H9 (cell line): ENCODE results near the gene PACS1. TPM values are rescaled to one million over a fixed set of nuclear protein-coding genes. Genes with fewer than 3 reads are reported as not detected.

ENCODE experiments used
- DNase-seq: peaks from one replicate; pipeline ENCODE4 v3.0.0-alpha.2; 2017
- H2AFZ ChIP-seq: one replicate; pipeline ENCODE4 v1.6.1; 2013; ENCODE audit warnings: mild to moderate bottlenecking, low read length, control low read depth, moderate library complexity
- H2AK5ac ChIP-seq: 2 replicates; pipeline ENCODE4 v1.6.1; 2013; ENCODE audit warnings: low read length, control low read depth, mixed read lengths; ENCODE audit not compliant: insufficient read length
- H2BK120ac ChIP-seq: one replicate; pipeline ENCODE4 v1.6.1; 2013; ENCODE audit warnings: low read depth, mild to moderate bottlenecking, low read length, control low read depth, inconsistent platforms; ENCODE audit not compliant: poor library complexity, severe bottlenecking
- H2BK12ac ChIP-seq: 2 replicates; pipeline ENCODE4 v1.6.1; 2013; ENCODE audit warnings: low read length, control low read depth, mixed read lengths, low read depth; ENCODE audit not compliant: insufficient read length
- H2BK15ac ChIP-seq: 2 replicates; pipeline ENCODE4 v1.6.1; 2013; ENCODE audit warnings: low read depth, low read length, control low read depth
- H2BK20ac ChIP-seq: one replicate; pipeline ENCODE4 v1.6.1; 2013; ENCODE audit warnings: low read depth, mild to moderate bottlenecking, low read length, control low read depth, inconsistent platforms; ENCODE audit not compliant: poor library complexity, severe bottlenecking
- H2BK5ac ChIP-seq: 2 replicates; pipeline ENCODE4 v1.6.1; 2013; ENCODE audit warnings: low read length, control low read depth, mixed read lengths; ENCODE audit not compliant: insufficient read length
- H3K14ac ChIP-seq: 2 replicates; pipeline ENCODE4 v1.6.1; 2013; ENCODE audit warnings: low read length, control low read depth; ENCODE audit not compliant: insufficient read depth
- H3K18ac ChIP-seq: 2 replicates; pipeline ENCODE4 v1.6.1; 2013; ENCODE audit warnings: low read depth, mild to moderate bottlenecking, mixed read lengths, low read length, control low read depth; ENCODE audit not compliant: insufficient read length
- H3K23ac ChIP-seq: 2 replicates; pipeline ENCODE4 v1.6.1; 2013; ENCODE audit warnings: low read length, control low read depth, mixed read lengths, low read depth; ENCODE audit not compliant: insufficient read length
- H3K23me2 ChIP-seq: 2 replicates; pipeline ENCODE4 v1.6.1; 2013; ENCODE audit warnings: low read depth, mild to moderate bottlenecking, mixed read lengths, low read length, control low read depth; ENCODE audit not compliant: insufficient read length, poor library complexity, severe bottlenecking
- H3K27ac ChIP-seq: 2 replicates; pipeline ENCODE4 v1.5.1; 2013; ENCODE audit warnings: low read length, control low read depth, mixed read lengths, low read depth; ENCODE audit not compliant: insufficient read length
- H3K27me3 ChIP-seq: 2 replicates; pipeline ENCODE4 v1.6.1; 2013; ENCODE audit warnings: low read length, control low read depth, inconsistent platforms; ENCODE audit not compliant: insufficient read depth
- H3K4ac ChIP-seq: 2 replicates; pipeline ENCODE4 v1.6.1; 2013; ENCODE audit warnings: low read depth, mild to moderate bottlenecking, control low read depth, inconsistent platforms, low read length, moderate library complexity
- H3K4me1 ChIP-seq: 2 replicates; pipeline ENCODE4 v1.6.1; 2013; ENCODE audit warnings: low read length, control low read depth, inconsistent platforms; ENCODE audit not compliant: insufficient read depth
- H3K4me2 ChIP-seq: 2 replicates; pipeline ENCODE4 v1.6.1; 2013; ENCODE audit warnings: low read length, control low read depth, mixed read lengths; ENCODE audit not compliant: insufficient read length, insufficient read depth
- H3K56ac ChIP-seq: 2 replicates; pipeline ENCODE4 v1.6.1; 2013; ENCODE audit warnings: low read depth, mild to moderate bottlenecking, mixed read lengths, low read length, control low read depth; ENCODE audit not compliant: insufficient read length
- H3K79me1 ChIP-seq: 2 replicates; pipeline ENCODE4 v1.6.1; 2013; ENCODE audit warnings: low read depth, mild to moderate bottlenecking, moderate library complexity, low read length, control low read depth, inconsistent platforms; ENCODE audit not compliant: insufficient read depth, poor library complexity, severe bottlenecking
- H3K79me2 ChIP-seq: 2 replicates; pipeline ENCODE4 v1.6.1; 2013; ENCODE audit warnings: low read length, control low read depth, inconsistent platforms; ENCODE audit not compliant: insufficient read depth
- H3K9ac ChIP-seq: 2 replicates; pipeline ENCODE4 v1.6.1; 2013; ENCODE audit warnings: low read length, control low read depth, mixed read lengths; ENCODE audit not compliant: insufficient read length; ENCODE audit errors: extremely low read depth
- H3K9me3 ChIP-seq: one replicate; pipeline ENCODE4 v1.6.1; 2013; ENCODE audit warnings: low read depth, low read length, inconsistent platforms; ENCODE audit not compliant: control insufficient read depth
- H3T11ph ChIP-seq: one replicate; pipeline ENCODE4 v1.6.1; 2013; ENCODE audit warnings: mild to moderate bottlenecking, low read length, control low read depth, inconsistent platforms
- H4K20me1 ChIP-seq: one replicate; pipeline ENCODE4 v1.6.1; 2013; ENCODE audit not compliant: control insufficient read depth, insufficient read length, insufficient read depth
- H4K5ac ChIP-seq: 2 replicates; pipeline ENCODE4 v1.6.1; 2013; ENCODE audit warnings: low read depth, mild to moderate bottlenecking, mixed read lengths, low read length, control low read depth; ENCODE audit not compliant: insufficient read length
- H4K8ac ChIP-seq: replicated peaks from 2 replicates; pipeline ENCODE4 v1.6.1; 2013; ENCODE audit warnings: low read length, control low read depth, mixed read lengths, low read depth; ENCODE audit not compliant: insufficient read length
- H4K91ac ChIP-seq: 2 replicates; pipeline ENCODE4 v1.6.1; 2013; ENCODE audit warnings: low read depth, mild to moderate bottlenecking, moderate library complexity, mixed read lengths, low read length, control low read depth; ENCODE audit not compliant: insufficient read length
- H3K27ac Mint-ChIP-seq, 3 experiments: 2 replicates in 2 of 3; 3 replicates in 1 of 3; pipeline ENCODE4 v1.8.0; 2020 to 2021; ENCODE audit warnings: mixed read lengths in 3 of 3, mild to moderate bottlenecking in 1 of 3, moderate library complexity in 1 of 3
- H3K27me3 Mint-ChIP-seq: 2 replicates; pipeline ENCODE4 v1.8.0; 2021; ENCODE audit warnings: low read depth, mild to moderate bottlenecking, moderate library complexity, mixed read lengths
- H3K36me3 Mint-ChIP-seq, 3 experiments: 2 replicates in 2 of 3; 3 replicates in 1 of 3; pipeline ENCODE4 v1.8.0; 2020 to 2021; ENCODE audit warnings: low read depth in 3 of 3, mixed read lengths in 3 of 3; ENCODE audit not compliant: insufficient read depth in 1 of 3
- H3K4me1 Mint-ChIP-seq, 2 experiments: 2 replicates each; pipeline ENCODE4 v1.8.0; 2020; ENCODE audit warnings: mixed read lengths in 2 of 2
- H3K4me3 Mint-ChIP-seq, 2 experiments: 2 replicates in 1 of 2; 3 replicates in 1 of 2; pipeline ENCODE4 v1.8.0; 2020 to 2021; ENCODE audit warnings: mild to moderate bottlenecking in 2 of 2, mixed read lengths in 2 of 2, moderate library complexity in 1 of 2
- H3K9me3 Mint-ChIP-seq, 2 experiments: 2 replicates in 1 of 2; 3 replicates in 1 of 2; pipeline ENCODE4 v1.8.0; 2020; ENCODE audit warnings: mild to moderate bottlenecking in 2 of 2, mixed read lengths in 2 of 2, moderate library complexity in 1 of 2
- CTCF ChIP-seq: fragments of 200-600 bp; sonication (generic); conservative IDR thresholded peaks from 3 replicates; pipeline ENCODE4 v1.8.0; 2021; ENCODE audit warnings: antibody characterized with exemption, mild to moderate bottlenecking
- WGBS: extraction: QIAGEN DNeasy Blood & Tissue Kit; methylation state at CpG from one replicate; pipeline ENCODE4 v1.1.7; 2013; ENCODE audit warnings: missing lambda C conversion rate, low lambda C conversion rate, mixed read lengths; ENCODE audit not compliant: insufficient read length; ENCODE audit errors: extremely low coverage; 5-methylcytosine and 5-hydroxymethylcytosine counted together
- total RNA-seq: library from RNA; stranded (reverse); gene quantifications from 2 replicates; pipeline ENCODE4 v1.2.1, GENCODE V29; 2021

Gene PACS1
- total RNA-seq, 1 experiment from 2014 or later: 35.5 TPM

- H3K9me3 Mint-ChIP-seq: peaks cover 0 to 5% of the 10 kb centered on the region in 2 experiments; a peak in 2 of 5 replicates
- Histone ChIP-seq H2BK120ac (no peak overlapping the region), H3K14ac (no peak overlapping the region), H3T11ph (no peak overlapping the region), H3K56ac (no peak overlapping the region), H3K4me1 (no peaks in the 10 kb centered on the region), H3K23me2 (no peaks in the 10 kb centered on the region), H2BK5ac (no peak overlapping the region), H3K4me2 (no peak overlapping the region), H4K20me1 (no peaks in the 10 kb centered on the region), H2BK20ac (no peak overlapping the region), H4K91ac (no peak overlapping the region), H4K5ac (no peak overlapping the region), H4K8ac (no peak overlapping the region), H3K23ac (no peak overlapping the region), H3K27ac (no peak overlapping the region), H3K9ac (no peak overlapping the region), H3K9me3 (no peaks in the 10 kb centered on the region), H2BK12ac (no peak overlapping the region), H3K18ac (no peak overlapping the region), H2AK5ac (no peak overlapping the region), H2BK15ac (no peak overlapping the region), H3K4ac (no peak overlapping the region), H3K79me1 (no peaks in the 10 kb centered on the region), H3K79me2 (no peaks in the 10 kb centered on the region), H2AFZ (no peak overlapping the region), H3K27me3 (no peaks in the 10 kb centered on the region)
- no peak overlapping the region for H3K27ac Mint-ChIP-seq
- no CpG with 5 or more reads among the region's 4 CpGs for WGBS
- H3K4me1 Mint-ChIP-seq: peaks cover 0 to 4% of the 10 kb centered on the region in 2 experiments; a peak in 1 of 4 replicates
- H3K4me3 Mint-ChIP-seq: no peak overlapping the region
- no peak for DNase-seq
- H3K36me3 Mint-ChIP-seq: peaks cover 0 to 3% (median 0%) of the 10 kb centered on the region in 3 experiments; a peak in 1 of 7 replicates
- no peak for TF ChIP-seq CTCF
- H3K27me3 Mint-ChIP-seq: no peaks in the 10 kb centered on the region
Observed at GRCh38 chr11:66151273-66151672, 81.2 kb downstream of the PACS1 start.
